DND-41 (cell line): ENCODE data around the gene FAM83B.

Source experiments
- EZH2 ChIP-seq: IDR thresholded peaks from 3 replicates; pipeline ENCODE4 v1.6.1; 2012; ENCODE audit warnings: borderline replicate concordance, low read depth, mild to moderate bottlenecking, moderate library complexity, low read length, inconsistent platforms; ENCODE audit not compliant: severe bottlenecking
- TF ChIP-seq, protein P1 (sequence below): IDR thresholded peaks from 2 replicates; pipeline ENCODE4 v1.5.1; 2012; ENCODE audit warnings: borderline replicate concordance, low read length, moderate library complexity, mild to moderate bottlenecking; ENCODE audit not compliant: poor library complexity, severe bottlenecking; ENCODE audit errors: extremely low read depth

- TF ChIP-seq, protein P1, sequence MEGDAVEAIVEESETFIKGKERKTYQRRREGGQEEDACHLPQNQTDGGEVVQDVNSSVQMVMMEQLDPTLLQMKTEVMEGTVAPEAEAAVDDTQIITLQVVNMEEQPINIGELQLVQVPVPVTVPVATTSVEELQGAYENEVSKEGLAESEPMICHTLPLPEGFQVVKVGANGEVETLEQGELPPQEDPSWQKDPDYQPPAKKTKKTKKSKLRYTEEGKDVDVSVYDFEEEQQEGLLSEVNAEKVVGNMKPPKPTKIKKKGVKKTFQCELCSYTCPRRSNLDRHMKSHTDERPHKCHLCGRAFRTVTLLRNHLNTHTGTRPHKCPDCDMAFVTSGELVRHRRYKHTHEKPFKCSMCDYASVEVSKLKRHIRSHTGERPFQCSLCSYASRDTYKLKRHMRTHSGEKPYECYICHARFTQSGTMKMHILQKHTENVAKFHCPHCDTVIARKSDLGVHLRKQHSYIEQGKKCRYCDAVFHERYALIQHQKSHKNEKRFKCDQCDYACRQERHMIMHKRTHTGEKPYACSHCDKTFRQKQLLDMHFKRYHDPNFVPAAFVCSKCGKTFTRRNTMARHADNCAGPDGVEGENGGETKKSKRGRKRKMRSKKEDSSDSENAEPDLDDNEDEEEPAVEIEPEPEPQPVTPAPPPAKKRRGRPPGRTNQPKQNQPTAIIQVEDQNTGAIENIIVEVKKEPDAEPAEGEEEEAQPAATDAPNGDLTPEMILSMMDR = no peak
- TF ChIP-seq EZH2 = no peak
Measured at GRCh38 chr6:54873599-54873998, 27.0 kb downstream of the FAM83B start.
